ENCODE results near the gene NSFL1C.

Gene NSFL1C

DNA sequence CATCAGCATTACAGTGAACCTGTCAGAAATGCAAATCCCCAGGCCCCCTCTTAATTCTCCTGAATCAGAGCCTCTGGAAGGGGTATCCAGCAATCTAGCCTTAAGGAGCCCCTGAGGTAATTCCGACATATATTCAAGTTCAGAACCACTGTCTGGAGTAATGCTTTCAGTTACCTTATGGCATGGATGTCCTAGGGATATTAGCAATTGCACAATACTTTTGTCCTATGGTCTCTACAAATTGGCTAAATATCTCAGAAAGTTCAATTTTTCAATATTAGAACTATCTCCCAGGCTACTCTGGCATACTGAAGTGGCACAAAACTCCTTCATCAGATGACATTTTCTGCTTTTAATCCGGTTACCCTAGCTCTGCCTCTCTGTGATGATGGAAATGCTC is 6.4 kb downstream of the NSFL1C start:
- DNase-seq (ENCODE audit: low spot score) = no peak

DNA sequence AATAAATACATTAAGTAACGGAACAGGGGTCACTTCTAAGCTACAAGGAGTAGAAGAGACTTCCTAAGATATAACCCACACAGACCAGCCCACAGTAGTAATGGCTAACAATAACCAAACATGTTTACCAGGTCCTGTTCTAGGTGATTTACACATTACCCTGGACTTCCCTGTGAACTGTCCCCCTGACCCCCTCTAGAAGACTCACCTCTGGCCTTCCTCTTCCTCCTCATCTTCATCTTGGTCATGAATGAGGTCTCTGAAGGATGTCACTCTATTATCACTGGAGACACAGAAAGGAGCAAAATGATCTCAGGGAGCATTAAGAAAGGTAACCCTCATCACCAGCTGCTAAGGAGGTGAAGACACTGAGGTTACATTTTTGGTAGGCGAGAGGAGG is 8.7 kb downstream of the NSFL1C start:
- no peak for DNase-seq (ENCODE audit: low spot score)

GRCh38 chr20:1456300-1456699 is 10.3 kb downstream of the NSFL1C start:
- DNase-seq (ENCODE audit: low spot score) = no peak

DNA sequence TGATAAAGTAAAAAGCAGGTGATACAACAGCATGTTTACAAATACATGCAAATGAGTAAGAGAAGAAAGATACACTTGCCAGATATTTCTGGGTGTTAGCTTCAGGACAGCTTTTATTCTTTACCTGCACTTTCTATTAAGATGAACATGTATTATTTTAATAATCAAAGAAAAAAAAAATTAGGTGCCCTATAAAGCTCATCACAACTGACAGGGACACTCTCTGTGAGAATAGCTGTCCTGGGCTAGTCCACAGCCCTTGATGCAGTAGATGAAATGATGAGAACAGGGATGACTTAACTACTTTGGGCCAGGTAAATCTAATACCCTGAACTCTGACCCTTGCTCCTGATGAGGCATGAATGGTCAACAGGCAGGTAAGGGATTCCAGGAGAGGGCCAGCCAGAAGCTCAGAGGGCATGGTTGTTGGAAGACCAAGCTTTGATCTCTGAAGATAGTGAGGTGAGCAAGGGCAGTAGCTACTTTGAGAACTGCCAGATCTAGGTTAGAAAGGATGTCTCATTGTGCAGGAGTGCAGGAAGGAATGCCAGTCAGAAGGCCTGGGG is 15.6 kb downstream of the NSFL1C start:
- DNase-seq (ENCODE audit: low spot score) = no peak

DNA sequence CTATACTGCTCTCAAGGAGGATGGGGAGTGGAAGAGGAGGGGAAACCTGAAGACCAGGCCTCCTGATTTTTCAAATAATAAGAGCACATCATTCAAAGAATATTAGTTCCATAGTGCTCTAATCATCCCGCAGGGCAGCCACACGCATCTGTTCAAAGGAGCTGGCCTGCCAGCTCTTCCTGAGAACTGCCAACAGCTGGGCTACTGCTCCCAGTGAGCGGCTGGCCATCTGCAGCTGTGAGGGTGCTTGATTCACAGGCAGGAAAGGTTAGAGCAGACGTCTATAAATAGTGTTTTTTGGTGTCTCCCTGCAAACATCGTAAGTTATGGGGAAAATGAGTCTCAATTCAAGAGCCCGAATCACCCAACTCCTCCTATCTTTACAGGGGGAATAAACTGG is 17.3 kb downstream of the NSFL1C start:
- DNase-seq (ENCODE audit: low spot score) = no peak

GRCh38 chr20:1448081-1448620 is 18.5 kb downstream of the NSFL1C start:
- DNase-seq (ENCODE audit: low spot score) = no peak

DNA sequence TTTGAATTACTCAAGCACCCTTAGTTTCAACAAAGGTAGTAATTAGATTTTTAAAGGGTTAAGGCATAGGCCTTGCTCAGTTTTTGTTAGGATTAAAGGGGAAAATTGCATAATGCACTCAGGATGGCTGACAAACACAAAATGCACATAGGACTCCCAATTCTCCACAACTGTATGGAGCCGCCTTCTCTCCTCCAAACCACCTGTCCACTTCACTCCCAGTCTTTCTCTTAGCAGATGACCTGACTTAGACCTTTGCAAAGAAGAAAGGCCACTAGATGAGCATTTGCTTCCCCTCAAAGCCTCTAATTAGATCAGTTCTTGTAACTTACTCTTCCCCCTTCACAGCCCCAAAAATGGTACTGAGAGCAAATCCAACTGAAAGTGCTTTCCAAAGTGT is 20.1 kb downstream of the NSFL1C start:
- no peak for DNase-seq (ENCODE audit: low spot score)

GRCh38 chr20:1443085-1443484 is 23.6 kb downstream of the NSFL1C start:
- no peak for DNase-seq (ENCODE audit: low spot score)

DNA sequence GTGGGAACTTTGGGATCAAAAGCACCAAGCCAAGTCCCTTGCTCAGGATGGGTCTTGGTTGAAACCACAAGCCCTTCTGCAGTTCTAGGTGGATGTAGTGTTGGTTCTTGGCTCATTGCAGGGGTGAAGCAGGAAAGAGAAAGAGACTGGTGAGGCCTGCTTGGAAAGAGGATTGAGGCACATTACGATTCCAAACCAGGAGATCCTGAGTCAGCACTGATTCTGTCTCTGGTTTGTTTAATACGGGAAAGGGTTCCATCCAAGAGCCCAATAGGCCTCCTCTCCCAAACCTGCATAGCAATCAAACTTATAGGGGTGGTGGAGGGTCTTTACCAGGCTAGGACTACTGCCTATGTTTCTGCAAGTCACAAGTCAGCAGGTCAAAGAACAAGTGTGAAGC is 24.3 kb downstream of the NSFL1C start:
- DNase-seq (ENCODE audit: low spot score) = no peak

GRCh38 chr20:1441133-1441532 is 25.5 kb downstream of the NSFL1C start:
- DNase-seq (ENCODE audit: low spot score) = no peak

DNA sequence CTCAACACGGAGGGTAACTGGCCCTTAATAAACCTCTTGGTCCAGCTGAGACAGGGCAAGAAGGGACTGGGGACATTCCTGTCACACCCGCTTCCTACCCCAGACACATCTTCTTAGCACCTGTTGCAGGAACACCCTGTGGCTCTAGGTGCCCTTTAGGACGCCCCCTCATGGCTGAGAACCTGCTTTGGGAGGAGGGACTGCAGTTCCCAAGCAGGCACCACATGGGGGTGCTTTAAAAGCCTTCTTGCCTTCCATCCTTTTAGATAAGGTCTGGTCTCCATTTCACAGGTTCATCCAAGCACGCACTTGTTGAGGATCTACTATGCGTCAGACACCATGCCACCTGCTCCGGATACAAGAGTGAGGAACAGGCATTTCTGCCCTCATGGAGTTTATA is 26.6 kb downstream of the NSFL1C start:
- peak; percentile 72 for DNase-seq (ENCODE audit: low spot score)

DNA sequence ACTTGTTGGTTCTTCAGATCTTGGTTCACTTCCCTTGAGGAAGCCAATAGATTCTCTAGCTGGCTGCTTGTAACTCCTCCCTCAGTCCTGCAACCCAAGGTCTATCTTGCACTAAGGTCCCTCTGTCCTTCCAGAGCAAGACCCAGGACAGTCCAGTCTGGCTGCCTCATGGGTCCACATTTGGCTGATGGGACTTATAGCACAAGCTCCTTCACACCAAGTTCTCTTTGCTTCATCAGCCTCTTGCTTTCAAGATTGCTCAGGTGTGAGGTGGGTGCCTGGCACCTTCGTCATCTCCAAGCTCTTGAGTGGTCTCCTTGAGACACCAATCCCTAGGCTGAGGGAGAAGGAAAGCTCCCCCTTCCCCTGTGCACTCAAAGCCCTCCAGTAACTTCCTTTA is 28.3 kb downstream of the NSFL1C start:
- no peak for DNase-seq (ENCODE audit: low spot score)

- peak; percentile 86 for DNase-seq (ENCODE audit: low spot score)
Measured at GRCh38 chr20:1437235-1437904, 29.3 kb downstream of the NSFL1C start.

- DNase-seq (ENCODE audit: low spot score) = no peak
Measured at GRCh38 chr20:1436263-1436662, 30.4 kb downstream of the NSFL1C start.

- DNase-seq (ENCODE audit: low spot score) = no peak
Measured at GRCh38 chr20:1435337-1435699, 31.3 kb downstream of the NSFL1C start.

DNA sequence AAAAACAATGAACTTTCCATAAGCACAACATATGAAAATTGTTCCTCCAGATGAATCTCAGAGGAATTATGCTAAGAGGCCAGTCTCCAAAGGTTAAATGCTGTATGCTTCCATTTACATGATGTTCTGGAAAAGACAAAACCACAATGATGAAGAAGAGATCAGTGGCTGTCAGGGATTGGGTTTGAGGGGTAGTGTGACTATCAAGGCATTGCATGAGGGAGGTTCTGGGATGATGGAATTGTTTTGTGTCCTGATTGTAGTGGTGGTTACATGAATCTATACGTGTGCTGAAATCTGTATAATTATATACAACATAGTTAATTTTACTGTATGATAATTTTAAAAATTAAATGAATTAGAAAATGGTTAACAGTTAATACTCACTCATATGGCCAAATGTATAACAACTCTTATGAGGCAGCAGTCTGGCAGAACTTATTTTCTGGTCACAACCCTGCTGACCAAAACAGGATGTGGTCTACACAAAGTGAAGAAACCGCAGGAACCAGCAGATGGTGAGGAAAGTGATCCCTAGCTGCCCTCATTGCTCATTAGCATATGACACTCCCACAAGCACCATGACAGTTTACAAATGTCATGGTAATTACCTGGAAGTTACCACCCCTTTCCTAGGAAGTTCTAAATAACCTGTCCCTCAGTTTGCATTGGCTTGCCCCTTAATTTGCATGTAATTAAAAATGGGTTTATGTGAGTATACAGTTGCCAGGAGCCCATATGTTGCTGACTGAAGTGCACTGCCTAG is 31.9 kb downstream of the NSFL1C start:
- peak; percentile 98 for DNase-seq (ENCODE audit: low spot score)

GRCh38 chr20:1431158-1431557 is 35.5 kb downstream of the NSFL1C start:
- DNase-seq (ENCODE audit: low spot score) = peak; percentile 59

DNA sequence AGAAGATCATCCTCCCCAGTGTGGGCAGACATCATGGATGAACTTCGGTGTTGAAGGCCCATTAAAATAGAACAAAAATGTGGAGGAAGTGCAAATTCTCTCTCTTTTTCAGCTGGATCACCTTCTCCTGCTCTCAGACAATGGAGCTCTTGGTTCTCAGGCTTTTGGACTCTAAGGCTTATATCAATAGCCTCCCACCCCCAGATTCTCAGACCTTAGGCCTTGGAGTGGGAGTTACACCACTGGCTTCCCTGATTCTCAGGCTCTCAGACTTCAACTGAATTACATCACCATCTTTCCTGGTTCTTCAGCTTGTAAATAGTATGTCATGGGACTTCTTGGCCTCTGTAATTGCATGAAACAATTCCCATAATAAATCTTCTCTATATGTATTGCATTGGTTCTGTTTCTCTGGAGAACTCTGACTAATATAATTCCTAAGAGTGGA is 36.6 kb downstream of the NSFL1C start:
- DNase-seq (ENCODE audit: low spot score) = no peak

GRCh38 chr20:1429143-1429728 is 37.4 kb downstream of the NSFL1C start:
- no peak for DNase-seq (ENCODE audit: low spot score)

DNA sequence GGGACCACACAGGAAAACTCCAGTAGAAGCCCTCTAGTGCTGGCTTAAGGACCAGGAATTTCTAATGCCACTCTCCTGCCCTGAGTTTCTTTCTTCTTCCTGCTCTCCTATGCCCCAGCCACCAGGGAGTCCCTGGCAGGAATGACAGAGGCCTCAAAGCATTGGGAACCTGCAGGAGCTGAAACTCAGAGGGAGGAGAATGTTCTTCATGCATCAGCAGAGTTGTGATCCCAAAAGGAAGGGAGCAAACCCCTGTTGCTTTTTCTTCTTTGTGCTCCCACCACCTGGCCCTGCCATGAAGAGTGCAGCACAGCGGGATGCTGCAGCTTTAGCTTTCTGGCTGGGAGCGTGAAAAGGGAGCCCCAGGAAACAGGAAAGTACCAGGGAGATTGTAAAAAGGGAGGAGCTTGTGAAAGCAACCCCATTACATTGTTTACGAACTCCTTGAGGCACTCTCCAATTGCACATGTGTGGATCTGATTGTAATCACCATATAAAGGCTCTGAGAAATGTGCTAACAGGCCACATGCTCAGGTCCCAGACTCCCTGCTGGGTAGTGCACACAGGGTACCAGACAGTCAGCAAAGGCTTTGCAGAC is 39.1 kb downstream of the NSFL1C start:
- DNase-seq (ENCODE audit: low spot score) = no peak

DNA sequence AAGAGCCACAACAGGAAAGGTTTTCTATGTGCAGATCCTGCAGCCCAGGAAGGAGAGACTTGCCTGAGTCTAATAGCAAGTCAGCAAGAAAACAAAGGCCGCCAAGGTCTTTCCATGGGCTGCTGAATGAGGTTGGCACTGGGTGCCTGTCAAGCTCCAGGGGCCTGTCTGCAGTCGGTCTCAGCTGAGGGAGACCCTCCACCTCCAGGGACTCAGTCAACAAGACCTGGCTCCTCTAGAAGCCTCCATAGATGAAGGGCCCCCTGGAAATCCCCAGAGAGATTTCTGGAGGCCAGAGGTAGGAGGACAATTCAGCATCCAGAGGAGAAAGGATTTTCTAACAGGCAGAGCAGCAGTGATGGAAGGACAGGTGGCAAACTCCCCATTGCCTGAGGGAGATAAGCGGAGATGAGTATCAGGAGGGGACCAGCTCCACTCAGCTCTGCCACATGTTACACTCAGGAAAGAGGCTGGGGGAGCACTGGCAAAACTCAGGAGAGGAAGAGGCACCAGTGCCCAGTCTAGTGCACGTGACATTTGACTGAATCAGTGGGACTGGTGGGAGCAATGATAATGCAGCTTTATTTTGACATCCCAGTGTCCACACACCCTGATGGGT is 40.3 kb downstream of the NSFL1C start:
- DNase-seq (ENCODE audit: low spot score) = no peak

DNA sequence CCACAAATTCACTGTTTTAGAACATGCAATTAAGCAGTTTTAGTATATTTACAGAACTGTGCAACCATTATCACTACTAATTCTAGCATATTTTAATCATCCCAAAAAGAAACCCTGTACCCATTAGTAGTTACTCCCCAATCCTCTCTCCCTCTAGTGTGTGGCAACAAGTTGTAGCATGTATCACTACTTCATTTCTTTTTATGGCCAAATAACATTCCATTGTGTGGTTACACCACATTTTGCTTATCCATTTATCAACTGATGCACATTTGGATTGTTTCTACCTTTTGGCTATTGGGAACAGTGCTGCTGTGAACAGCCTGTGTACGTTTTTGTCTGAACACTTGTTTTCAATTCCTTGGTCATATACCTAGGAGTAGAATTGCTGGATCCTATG is 42.3 kb downstream of the NSFL1C start:
- no peak for DNase-seq (ENCODE audit: low spot score)

Measured in NAMALWA (cell line).